Measurements from ENCODE around the gene LRG1.

Gene LRG1

GRCh38 chr19:4518345-4519171 lies 21.3 kb downstream of the LRG1 start, which contains the start of gene PLIN4:
Gene PLIN4, minus strand, starts transcription at chr19:4518486. Its CDS starts 214 bp downstream, at chr19:4518272.
- CTCF ChIA-PET = interaction anchor here (0.5 to 0.6 kb wide), 2 partner anchors 123 to 1469 kb away, joined by 3 to 6 read pairs; no protein-coding TSS in a partner anchor
- peak within 1 kb of the TSS; percentile 93 for H3K27ac ChIP-seq
- no peak for DNase-seq (ENCODE audit: low spot score)
- POLR2A ChIA-PET (ENCODE audit: low non-redundant PET) = no interaction called here
- TF ChIP-seq CTCF (conservative IDR thresholded peaks at IDR 0.05; ENCODE audit: low read depth) = no peak

GRCh38 chr19:4517451-4518057 lies 22.3 kb downstream of the LRG1 start:
- no peak for TF ChIP-seq CTCF (conservative IDR thresholded peaks at IDR 0.05; ENCODE audit: low read depth)
- DNase-seq (ENCODE audit: low spot score) = no peak
- H3K27ac ChIP-seq = peak overlapping the region; percentile 93
- CTCF ChIA-PET = interaction anchor here (0.5 to 0.6 kb wide), 2 partner anchors 7 to 122 kb away, joined by 3 to 4 read pairs; no protein-coding TSS in a partner anchor
- POLR2A ChIA-PET (ENCODE audit: low non-redundant PET) = no interaction called here

- ChIA-PET CTCF (interaction anchor here (0.6 to 1.3 kb wide), 3 partner anchors 8 to 79 kb away, joined by 3 to 4 read pairs (median 3); no protein-coding TSS in a partner anchor), POLR2A (ENCODE audit: low non-redundant PET) (no interaction called here)
- no peak for TF ChIP-seq CTCF (conservative IDR thresholded peaks at IDR 0.05; ENCODE audit: low read depth)
- DNase-seq (ENCODE audit: low spot score) = no peak
- H3K27ac ChIP-seq = peak overlapping the region; percentile 93
These were observed 22.9 kb downstream of the LRG1 start for GRCh38 chr19:4516939-4517300.

GRCh38 chr19:4516199-4516938 lies 23.5 kb downstream of the LRG1 start:
- TF ChIP-seq CTCF (conservative IDR thresholded peaks at IDR 0.05; ENCODE audit: low read depth) = no peak
- peak overlapping the region; percentile 93 for H3K27ac ChIP-seq
- POLR2A ChIA-PET (ENCODE audit: low non-redundant PET) = no interaction called here
- no peak for DNase-seq (ENCODE audit: low spot score)
- CTCF ChIA-PET = interaction anchor here (0.6 to 1.3 kb wide), 2 partner anchors 9 to 78 kb away, joined by 3 read pairs; no protein-coding TSS in a partner anchor

GRCh38 chr19:4515732-4516131 lies 24.1 kb downstream of the LRG1 start:
- ChIA-PET POLR2A (ENCODE audit: low non-redundant PET) (no interaction called here), CTCF (interaction anchor here (1.3 kb wide), 1 partner anchor 10 kb away, joined by 3 read pairs; no protein-coding TSS in a partner anchor)
- peak overlapping the region; percentile 6; the same call in 1 of the 2 replicates for H3K27ac ChIP-seq
- no peak for TF ChIP-seq CTCF (conservative IDR thresholded peaks at IDR 0.05; ENCODE audit: low read depth)
- no peak for DNase-seq (ENCODE audit: low spot score)

GRCh38 chr19:4513248-4513647 lies 26.6 kb downstream of the LRG1 start:
- ChIA-PET POLR2A (ENCODE audit: low non-redundant PET) (no interaction called here), CTCF (interaction anchor here (1.0 kb wide), 1 partner anchor 12 kb away, joined by 4 read pairs; no protein-coding TSS in a partner anchor)
- H3K27ac ChIP-seq = no peak overlapping the region
- no peak for DNase-seq (ENCODE audit: low spot score)
- TF ChIP-seq CTCF (conservative IDR thresholded peaks at IDR 0.05; ENCODE audit: low read depth) = no peak

All from RWPE1 (cell line).